HUES6 (cell line): ENCODE data around the gene CPSF4.
A peak's percentile ranks its signal among the peaks of the same experiment; 100 is the strongest.

Source experiments
- H3K27ac ChIP-seq: 2 replicates; pipeline ENCODE4 v1.7.0; 2013; ENCODE audit warnings: low read depth, mild to moderate bottlenecking, low read length, inconsistent platforms
- H3K27me3 ChIP-seq: 2 replicates; pipeline ENCODE4 v1.6.1; 2013; ENCODE audit warnings: low read length; ENCODE audit not compliant: control insufficient read depth, insufficient read depth
- H3K36me3 ChIP-seq: 2 replicates; pipeline ENCODE4 v1.6.1; 2013; ENCODE audit warnings: low read length; ENCODE audit not compliant: control insufficient read depth, insufficient read depth
- H3K4me1 ChIP-seq: 2 replicates; pipeline ENCODE4 v1.6.1; 2013; ENCODE audit warnings: low read length; ENCODE audit not compliant: control insufficient read depth, insufficient read depth
- H3K4me3 ChIP-seq: 2 replicates; pipeline ENCODE4 v1.5.1; 2013; ENCODE audit warnings: low read depth, low read length
- H3K9ac ChIP-seq: one replicate; pipeline ENCODE4 v1.6.1; 2013; ENCODE audit warnings: mild to moderate bottlenecking, low read length
- H3K9me3 ChIP-seq: 2 replicates; pipeline ENCODE4 v1.6.1; 2013; ENCODE audit warnings: low read depth, low read length; ENCODE audit not compliant: control insufficient read depth, insufficient read depth

CPSF4 gene

DNA sequence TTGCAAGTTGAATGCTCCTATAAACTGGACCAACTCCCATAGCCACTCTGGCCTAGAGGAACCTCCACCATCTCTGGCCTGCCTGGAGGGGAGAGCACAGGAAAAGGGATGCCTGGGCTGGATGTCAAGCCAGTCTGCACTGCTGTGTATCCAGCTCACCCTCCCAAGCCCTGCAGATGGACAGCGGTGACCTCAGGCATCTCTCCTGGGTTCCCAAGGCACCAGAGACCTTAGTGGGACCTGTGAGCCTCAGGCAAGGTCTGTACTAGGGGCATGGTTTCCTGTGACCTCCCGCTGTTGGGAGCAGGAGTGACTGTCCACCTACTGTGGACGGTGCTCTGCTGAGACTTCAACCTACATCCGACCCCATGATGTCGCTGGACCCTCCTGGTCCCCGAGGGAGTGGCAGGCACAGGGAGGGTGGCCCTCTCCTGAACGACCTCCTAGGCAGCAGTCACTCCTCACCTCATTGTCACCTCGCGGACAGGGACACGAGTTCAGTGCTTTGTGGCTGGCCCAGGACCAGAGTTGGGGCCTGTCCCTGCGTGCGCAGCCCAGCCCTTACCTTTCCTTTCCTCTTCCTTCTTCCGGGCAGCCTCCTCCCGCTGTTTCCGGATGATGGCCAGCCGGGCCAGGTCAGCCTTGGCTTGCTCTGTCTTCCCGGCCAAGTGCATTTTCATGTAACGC, 41.3 kb upstream of the CPSF4 start:
- Histone ChIP-seq H3K9me3 (no peaks in the 10 kb centered on the region), H3K27me3 (no peaks in the 10 kb centered on the region), H3K36me3 (peaks cover 77% of the 10 kb centered on the region), H3K4me3 (no peak overlapping the region), H3K4me1 (peaks cover 7% of the 10 kb centered on the region), H3K27ac (no peak overlapping the region), H3K9ac (no peak overlapping the region)

DNA sequence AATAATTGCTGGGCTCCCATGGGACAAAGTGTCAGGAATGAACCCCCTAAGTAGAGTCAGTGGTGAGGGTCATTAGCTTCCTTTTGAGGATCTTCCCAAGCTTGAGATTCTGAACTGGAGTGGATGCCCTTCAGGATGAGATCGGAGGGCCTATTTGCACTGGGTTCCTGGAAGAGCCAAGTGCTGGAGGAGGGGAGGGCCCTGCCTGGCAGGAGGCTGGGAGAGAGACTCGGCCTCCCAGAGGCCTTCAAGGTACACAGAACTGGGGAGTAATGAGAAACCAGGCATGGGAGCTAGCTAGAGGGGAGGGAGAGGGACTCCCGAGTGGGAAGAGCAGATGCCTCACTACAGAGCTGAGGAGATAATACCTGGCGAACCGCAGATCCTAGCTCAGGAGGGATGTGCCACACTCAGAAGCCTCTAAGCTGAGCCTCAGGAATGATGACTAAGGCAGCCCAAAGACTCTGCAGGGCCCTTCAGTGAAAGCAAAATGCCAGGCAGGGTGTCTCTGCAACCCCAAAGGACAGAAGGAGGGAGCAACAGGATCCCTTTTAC, 39.8 kb upstream of the CPSF4 start:
- Histone ChIP-seq H3K36me3 (peaks cover 89% of the 10 kb centered on the region), H3K4me1 (peaks cover under 1% of the 10 kb centered on the region; the same call in 1 of the 2 replicates), H3K27me3 (no peaks in the 10 kb centered on the region), H3K9ac (no peak overlapping the region), H3K4me3 (no peak overlapping the region), H3K9me3 (no peaks in the 10 kb centered on the region), H3K27ac (no peak overlapping the region)

DNA sequence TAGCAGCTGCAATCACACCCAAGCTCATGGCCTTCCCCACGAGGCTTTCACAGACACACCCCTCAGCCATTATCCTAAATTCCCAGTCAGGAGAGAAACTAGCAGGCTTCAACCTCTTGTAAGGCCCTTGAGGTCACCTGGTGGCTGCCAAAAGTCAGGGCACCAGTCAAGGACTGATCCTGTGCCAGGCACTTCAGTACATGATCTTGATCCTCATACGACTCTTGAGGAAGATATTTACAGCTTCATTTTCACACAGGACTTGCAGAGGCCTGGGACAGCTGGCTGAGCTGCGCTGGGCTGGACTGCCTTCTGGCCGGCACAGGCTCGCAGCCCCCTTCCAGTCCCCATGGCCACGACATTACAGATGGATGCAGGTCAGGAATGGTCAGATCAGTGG, 39.1 kb upstream of the CPSF4 start:
- Histone ChIP-seq H3K36me3 (peaks cover 91% of the 10 kb centered on the region), H3K9ac (no peak overlapping the region)

DNA sequence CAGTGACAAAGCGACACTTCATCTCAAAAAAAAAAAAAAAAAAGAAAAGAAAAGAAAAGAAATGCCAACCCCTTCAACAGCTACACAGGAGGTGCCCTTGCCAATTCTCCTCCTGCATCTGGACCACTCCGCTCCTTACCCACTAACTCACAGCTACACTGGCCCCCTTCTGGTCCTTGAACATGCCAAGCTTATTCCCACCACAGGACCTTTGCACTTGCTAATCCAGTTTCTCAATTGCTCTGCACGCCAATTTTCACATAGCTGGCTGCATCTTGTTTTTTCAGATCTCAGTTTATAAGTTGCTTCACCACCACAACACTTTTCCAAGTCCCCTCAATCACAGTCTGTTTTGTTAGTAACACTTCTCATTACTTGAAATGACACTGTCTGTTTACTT, 35.9 kb upstream of the CPSF4 start:
- Histone ChIP-seq H3K27ac (no peak overlapping the region), H3K36me3 (peaks cover 75% of the 10 kb centered on the region), H3K4me3 (no peak overlapping the region), H3K4me1 (peaks cover 12% of the 10 kb centered on the region), H3K27me3 (no peaks in the 10 kb centered on the region), H3K9ac (no peak overlapping the region), H3K9me3 (no peaks in the 10 kb centered on the region)

More for the DNA sequence above, 39.1 kb upstream of the CPSF4 start:
- Histone ChIP-seq H3K27me3 (no peaks in the 10 kb centered on the region), H3K27ac (no peak overlapping the region), H3K9me3 (no peaks in the 10 kb centered on the region), H3K4me1 (no peaks in the 10 kb centered on the region), H3K4me3 (no peak overlapping the region)

GRCh38 chr7:99403764-99404163, 35.0 kb upstream of the CPSF4 start:
- Histone ChIP-seq H3K27ac (no peak overlapping the region), H3K4me1 (peaks cover 12% of the 10 kb centered on the region), H3K36me3 (peaks cover 65% of the 10 kb centered on the region), H3K9me3 (no peaks in the 10 kb centered on the region), H3K4me3 (no peak overlapping the region), H3K9ac (no peak overlapping the region), H3K27me3 (no peaks in the 10 kb centered on the region)

DNA sequence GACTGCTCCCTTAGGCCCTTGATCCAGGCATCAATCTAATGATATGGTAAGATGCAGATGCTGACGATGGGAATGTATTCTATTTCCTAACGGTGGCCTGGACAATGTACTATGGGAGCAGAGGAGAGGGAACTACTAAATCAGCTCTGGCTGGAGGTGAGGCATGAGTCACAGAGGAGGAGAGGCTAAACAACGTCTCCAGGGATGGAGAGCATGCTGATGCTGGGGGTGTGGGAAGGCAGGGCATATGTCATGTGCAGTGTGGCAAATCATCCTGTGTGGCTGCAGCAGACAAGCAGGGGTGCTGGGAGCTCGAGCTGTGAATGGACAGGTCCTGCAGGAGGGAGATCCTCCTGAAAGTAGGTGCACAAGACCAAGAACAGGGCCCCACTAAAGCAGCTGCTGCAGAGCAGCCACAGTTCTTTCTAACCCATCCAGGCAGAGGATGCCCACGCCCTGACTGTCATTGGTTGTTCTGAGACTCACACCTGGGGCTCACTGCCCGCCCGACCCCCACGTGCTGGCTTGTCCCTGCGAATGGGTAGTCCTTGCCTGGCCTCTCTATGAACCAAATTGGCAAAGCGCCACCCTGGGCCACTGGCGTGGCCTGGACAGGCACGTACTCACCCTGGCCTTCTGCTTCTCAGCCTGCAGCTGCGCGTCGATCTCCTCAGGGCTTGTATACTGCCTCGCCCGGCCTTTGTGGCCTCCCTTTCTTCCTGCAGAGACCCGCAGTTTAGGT, 34.3 kb upstream of the CPSF4 start:
- Histone ChIP-seq H3K4me1 (peaks cover 12% of the 10 kb centered on the region), H3K27me3 (no peaks in the 10 kb centered on the region), H3K9ac (no peak overlapping the region), H3K36me3 (peaks cover 59% of the 10 kb centered on the region), H3K9me3 (no peaks in the 10 kb centered on the region), H3K4me3 (no peak overlapping the region), H3K27ac (no peak overlapping the region)

GRCh38 chr7:99404977-99405320, 33.8 kb upstream of the CPSF4 start:
- peaks cover 54% of the 10 kb centered on the region for H3K36me3 ChIP-seq
- H3K9ac ChIP-seq: no peak overlapping the region

DNA sequence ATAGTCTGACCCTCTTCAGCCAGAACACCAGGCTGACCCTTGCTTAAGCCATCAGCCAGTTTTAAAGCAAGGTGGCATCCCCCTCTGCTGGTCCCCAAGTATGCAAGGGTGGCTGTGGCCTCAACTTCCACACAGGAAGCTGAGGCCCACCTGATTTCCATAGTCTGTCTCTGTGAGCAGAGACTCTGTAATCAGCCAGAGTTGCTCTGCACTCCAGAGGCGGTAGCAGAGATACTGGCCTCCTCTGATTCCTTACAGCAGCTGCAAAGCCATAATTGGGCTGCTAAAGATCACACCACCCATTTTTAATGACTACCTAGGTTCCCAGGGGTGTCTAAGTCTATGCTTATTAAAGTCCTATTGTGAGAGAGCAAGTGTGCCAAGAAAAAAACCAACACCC, 32.2 kb upstream of the CPSF4 start:
- H3K27ac ChIP-seq: no peak overlapping the region
- peaks cover 12% of the 10 kb centered on the region for H3K4me1 ChIP-seq
- peak overlapping the region; percentile 86; the same call in 1 of the 2 replicates for H3K4me3 ChIP-seq
- H3K27me3 ChIP-seq: no peaks in the 10 kb centered on the region
- peak overlapping the region; percentile 5 for H3K9ac ChIP-seq
- H3K9me3 ChIP-seq: no peaks in the 10 kb centered on the region
- H3K36me3 ChIP-seq: peaks cover 51% of the 10 kb centered on the region

More at GRCh38 chr7:99404977-99405320, 33.8 kb upstream of the CPSF4 start:
- H3K9me3 ChIP-seq: no peaks in the 10 kb centered on the region
- H3K4me3 ChIP-seq: no peak overlapping the region
- H3K27ac ChIP-seq: no peak overlapping the region
- peaks cover 12% of the 10 kb centered on the region for H3K4me1 ChIP-seq
- no peaks in the 10 kb centered on the region for H3K27me3 ChIP-seq

DNA sequence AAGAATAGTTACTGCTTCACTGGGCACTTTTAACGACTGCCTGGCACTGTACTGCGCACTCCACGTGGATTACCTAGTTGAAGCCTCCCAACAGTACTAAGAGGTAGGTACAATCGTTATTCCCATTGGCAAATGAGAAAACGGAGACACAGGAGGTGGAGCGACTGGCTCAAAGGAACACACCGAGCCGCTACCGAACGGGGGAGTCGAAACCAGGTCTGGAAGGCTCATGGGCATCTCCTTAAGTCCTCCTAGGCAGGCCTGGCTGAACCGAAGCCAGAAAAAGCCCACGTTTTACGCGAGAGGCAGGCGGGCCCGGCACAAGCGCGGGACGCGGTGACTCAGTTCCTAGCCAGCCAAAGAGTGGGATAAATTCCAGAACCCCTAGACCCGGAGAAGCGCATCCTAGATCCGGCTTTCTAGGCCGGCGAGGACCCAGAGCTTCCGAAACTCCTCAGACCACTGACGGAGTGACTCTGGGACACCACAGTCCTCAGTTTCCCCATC, 30.8 kb upstream of the CPSF4 start:
- H3K27me3 ChIP-seq: no peaks in the 10 kb centered on the region
- no peaks in the 10 kb centered on the region for H3K9me3 ChIP-seq
- H3K4me3 ChIP-seq: peak overlapping the region; percentile 86
- peaks cover 51% of the 10 kb centered on the region for H3K36me3 ChIP-seq
- H3K4me1 ChIP-seq: peaks cover 12% of the 10 kb centered on the region
- peak overlapping the region; percentile 100 for H3K9ac ChIP-seq
- peak overlapping the region; percentile 100 for H3K27ac ChIP-seq

GRCh38 chr7:99408379-99409191, 30.2 kb upstream of the CPSF4 start, which contains the start of the genes BUD31 and PDAP1:
TSS of gene BUD31 (plus strand) at chr7:99408969. CDS start at chr7:99411093, 2,124 bp downstream.
TSS of gene PDAP1 (minus strand) at chr7:99408597. CDS start at chr7:99408548, 49 bp downstream.
- Histone ChIP-seq H3K9ac (peak within 1 kb of the TSS; percentile 100), H3K27ac (peak within 1 kb of the TSS; percentile 100), H3K9me3 (no peaks in the 10 kb centered on the region), H3K4me1 (peaks cover 12% of the 10 kb centered on the region), H3K4me3 (peak within 1 kb of the TSS; percentile 86), H3K36me3 (peaks cover 51% of the 10 kb centered on the region), H3K27me3 (no peaks in the 10 kb centered on the region)
